ENCODE data around the gene RGS8. TPM values are rescaled to one million over a fixed set of nuclear protein-coding genes. Genes with fewer than 3 reads are reported as not detected.
A peak's percentile ranks its signal among the peaks of the same experiment; 100 is the strongest.

The RGS8 gene, protein sequence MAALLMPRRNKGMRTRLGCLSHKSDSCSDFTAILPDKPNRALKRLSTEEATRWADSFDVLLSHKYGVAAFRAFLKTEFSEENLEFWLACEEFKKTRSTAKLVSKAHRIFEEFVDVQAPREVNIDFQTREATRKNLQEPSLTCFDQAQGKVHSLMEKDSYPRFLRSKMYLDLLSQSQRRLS
- polyA plus RNA-seq (2011; rRNA removed), result not detected in 2 replicates
- polyA plus RNA-seq (2012; cell fraction: cytosol; rRNA removed), result not detected in 2 replicates
- not detected in 2 replicates for polyA plus RNA-seq (2012; cell fraction: nucleus; rRNA removed)
- polyA plus RNA-seq (2017; fragmentation: RNase III; extraction: RNeasy Plus Mini Kit Qiagen cat#74134 plus additional on column Dnase treatment), result not detected in 3 replicates
- polyA minus RNA-seq (2011; rRNA and poly(A)+ RNA removed), result not detected in 2 replicates

DNA sequence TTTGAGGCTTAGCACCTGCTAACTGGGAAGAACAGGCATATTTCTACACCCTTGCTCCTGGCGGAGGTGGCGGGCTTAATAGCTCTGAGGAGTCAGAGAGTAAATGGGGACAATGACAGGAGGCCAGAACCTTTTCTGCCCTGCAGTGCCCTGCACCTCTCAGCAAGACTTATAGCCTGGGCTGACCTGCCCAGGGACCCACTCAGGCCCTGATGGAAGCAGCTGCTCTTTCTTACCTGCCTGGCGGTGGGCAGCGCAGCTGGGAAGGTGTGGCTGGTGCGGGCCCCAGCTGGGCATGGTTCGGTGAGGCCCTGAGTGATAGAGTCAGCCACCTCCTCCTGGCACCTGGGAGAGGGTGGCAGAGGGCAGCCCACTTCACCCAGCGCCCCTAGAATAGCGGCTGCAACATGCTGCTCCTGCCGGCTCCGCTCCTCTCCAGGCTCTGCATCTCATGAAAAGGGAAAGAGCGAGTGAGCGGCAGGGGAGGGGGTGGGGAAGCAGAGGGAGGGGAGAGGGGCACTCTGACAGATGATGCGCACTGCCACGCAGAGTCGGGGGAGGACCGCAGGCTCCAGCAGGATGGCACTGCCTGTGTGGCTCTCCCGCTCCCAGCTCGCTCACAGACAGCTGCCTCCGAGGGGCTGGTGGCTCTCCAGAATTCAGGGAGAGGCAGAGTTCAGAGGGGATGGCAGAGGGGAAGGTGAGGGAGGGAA, at the start of gene RGS8:
TSS of gene RGS8 (minus strand) at position 472 of the 713 bp plus-strand sequence. CDS start 14,938 bp downstream, outside the sequence.
- H3K4me1 ChIP-seq, result peaks cover 16% of the 10 kb centered on the region
- H3K4me3 ChIP-seq, result no peak within 1 kb of the TSS
- ATAC-seq, result no peak
- no peak for FAIRE-seq
- 82% methylated on average over 16 of the region's 19 CpGs for WGBS (ENCODE audit: missing lambda C conversion rate)
- TF ChIP-seq MYC (IDR thresholded peaks at IDR 0.05; ENCODE audit: borderline replicate concordance, low read length) (no peak), TP53 (CRISPR knock-in tag; IDR thresholded peaks at IDR 0.05) (no peak), RARB (CRISPR knock-in tag; IDR thresholded peaks at IDR 0.05) (no peak), ESRRA (IDR thresholded peaks at IDR 0.05; ENCODE audit: borderline replicate concordance, low read length) (no peak), CBX2 (IDR thresholded peaks at IDR 0.05; ENCODE audit: borderline replicate concordance, low read depth) (no peak), GATA3 (IDR thresholded peaks at IDR 0.05; ENCODE audit: borderline replicate concordance) (no peak), ZSCAN20 (CRISPR knock-in tag; IDR thresholded peaks at IDR 0.05) (no peak), TFCP2L1 (CRISPR knock-in tag; IDR thresholded peaks at IDR 0.05) (no peak)
- TF ChIP-seq, protein P1, sequence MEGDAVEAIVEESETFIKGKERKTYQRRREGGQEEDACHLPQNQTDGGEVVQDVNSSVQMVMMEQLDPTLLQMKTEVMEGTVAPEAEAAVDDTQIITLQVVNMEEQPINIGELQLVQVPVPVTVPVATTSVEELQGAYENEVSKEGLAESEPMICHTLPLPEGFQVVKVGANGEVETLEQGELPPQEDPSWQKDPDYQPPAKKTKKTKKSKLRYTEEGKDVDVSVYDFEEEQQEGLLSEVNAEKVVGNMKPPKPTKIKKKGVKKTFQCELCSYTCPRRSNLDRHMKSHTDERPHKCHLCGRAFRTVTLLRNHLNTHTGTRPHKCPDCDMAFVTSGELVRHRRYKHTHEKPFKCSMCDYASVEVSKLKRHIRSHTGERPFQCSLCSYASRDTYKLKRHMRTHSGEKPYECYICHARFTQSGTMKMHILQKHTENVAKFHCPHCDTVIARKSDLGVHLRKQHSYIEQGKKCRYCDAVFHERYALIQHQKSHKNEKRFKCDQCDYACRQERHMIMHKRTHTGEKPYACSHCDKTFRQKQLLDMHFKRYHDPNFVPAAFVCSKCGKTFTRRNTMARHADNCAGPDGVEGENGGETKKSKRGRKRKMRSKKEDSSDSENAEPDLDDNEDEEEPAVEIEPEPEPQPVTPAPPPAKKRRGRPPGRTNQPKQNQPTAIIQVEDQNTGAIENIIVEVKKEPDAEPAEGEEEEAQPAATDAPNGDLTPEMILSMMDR (IDR thresholded peaks at IDR 0.05), result no peak
- TF ChIP-seq, protein P2, sequence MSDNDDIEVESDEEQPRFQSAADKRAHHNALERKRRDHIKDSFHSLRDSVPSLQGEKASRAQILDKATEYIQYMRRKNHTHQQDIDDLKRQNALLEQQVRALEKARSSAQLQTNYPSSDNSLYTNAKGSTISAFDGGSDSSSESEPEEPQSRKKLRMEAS (IDR thresholded peaks at IDR 0.05), result no peak
- CTCF ChIA-PET, result interaction anchor here (2.0 kb wide), 1 partner anchor 12 kb away, joined by 4 read pairs; no protein-coding TSS in a partner anchor
- POLR2A ChIA-PET, result no interaction called here
- no peak within 1 kb of the TSS; the same call in 2 of the 3 replicates for H3K4me2 ChIP-seq
- no peak for DNase-seq (ENCODE audit: low read depth in 1 of 2, low spot score in 1 of 2)
- H3K9me3 ChIP-seq, result no peaks in the 10 kb centered on the region
- H3K27ac ChIP-seq, result no peak within 1 kb of the TSS

DNA sequence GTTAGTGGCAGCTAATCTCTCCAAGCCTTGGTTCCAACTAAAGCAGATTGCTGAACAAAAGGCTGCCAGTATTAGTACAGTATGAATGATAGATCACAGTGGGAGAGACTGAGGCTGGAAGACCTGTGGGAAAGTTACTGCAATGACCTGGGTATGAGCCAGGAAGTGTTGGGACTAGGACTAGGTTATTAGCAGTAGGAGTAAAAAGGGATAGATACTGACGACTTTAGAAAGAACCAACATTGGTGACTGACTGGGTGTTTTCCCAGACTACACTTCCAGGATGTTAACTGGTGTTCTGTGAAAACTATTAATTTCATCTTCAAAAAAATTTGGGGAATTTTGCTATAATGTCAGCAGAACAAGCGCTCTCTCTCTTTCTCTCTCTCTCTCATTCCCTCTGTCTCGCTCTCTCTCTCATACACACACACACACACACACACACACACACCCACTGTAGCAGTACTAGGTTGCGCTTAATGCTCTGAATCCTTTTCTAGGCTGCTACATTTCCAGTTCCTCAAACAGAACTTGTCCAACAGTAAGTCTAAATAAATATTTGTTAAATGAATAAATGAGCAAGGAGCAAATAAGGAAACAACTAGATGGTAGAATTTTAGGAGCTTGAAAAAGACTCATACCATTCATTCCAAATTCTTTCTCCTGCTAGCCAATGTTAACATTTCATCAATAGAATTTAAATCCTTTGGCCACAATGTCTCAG, 47.6 kb upstream of the RGS8 start:
- WGBS (ENCODE audit: missing lambda C conversion rate), result 37% methylated on average over 4 of the region's 4 CpGs
- DNase-seq (ENCODE audit: low read depth in 1 of 2, low spot score in 1 of 2) (no peak), ATAC-seq (no peak), FAIRE-seq (no peak)
- Histone ChIP-seq H3K4me1 (no peaks in the 10 kb centered on the region), H3K9me3 (no peaks in the 10 kb centered on the region), H3K27ac (no peak overlapping the region), H3K4me3 (no peak overlapping the region), H3K4me2 (no peak overlapping the region)
- ChIA-PET CTCF (interaction anchor here (3.4 kb wide), 1 partner anchor 131 kb away, joined by 12 read pairs; no protein-coding TSS in a partner anchor), POLR2A (no interaction called here)
- TF ChIP-seq CBX8 (IDR thresholded peaks at IDR 0.05) (0 out of 2 replicates have a peak, but pooled peaks have one; percentile 15), RAD21 (conservative IDR thresholded peaks at IDR 0.05 in 1 of 2, IDR thresholded peaks at IDR 0.05 in 1 of 2) (no peak)

DNA sequence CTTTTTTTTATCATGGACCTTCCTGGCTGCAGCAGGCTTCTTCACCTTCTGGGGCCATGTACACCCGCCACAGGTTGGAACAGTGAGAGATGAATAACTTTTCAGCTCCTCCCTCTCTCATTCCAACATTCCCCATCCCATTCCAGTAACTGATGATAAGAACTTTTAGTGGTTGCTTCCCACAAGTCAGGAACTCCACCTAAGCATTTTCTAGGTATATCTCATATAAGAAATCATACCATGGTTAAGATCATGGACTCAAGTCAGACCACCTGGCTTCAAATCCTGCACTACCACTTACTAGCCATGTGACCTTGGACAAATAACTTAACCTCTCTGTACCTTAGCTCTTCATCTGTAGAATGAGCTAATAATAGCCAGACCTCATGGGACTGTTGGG, 42.5 kb upstream of the RGS8 start:
- Histone ChIP-seq H3K4me1 (no peaks in the 10 kb centered on the region), H3K9me3 (no peaks in the 10 kb centered on the region), H3K4me2 (no peak overlapping the region), H3K27ac (no peak overlapping the region), H3K4me3 (no peak overlapping the region)
- FAIRE-seq (no peak), DNase-seq (ENCODE audit: low read depth in 1 of 2, low spot score in 1 of 2) (no peak), ATAC-seq (no peak)
- 53% methylated on average over 1 of the region's 1 CpG for WGBS (ENCODE audit: missing lambda C conversion rate)
- TF ChIP-seq MYC (IDR thresholded peaks at IDR 0.05; ENCODE audit: borderline replicate concordance, low read length) (no peak), NPAS2 (CRISPR knock-in tag; IDR thresholded peaks at IDR 0.05; ENCODE audit: borderline replicate concordance) (no peak), MAZ (IDR thresholded peaks at IDR 0.05; ENCODE audit: borderline replicate concordance, low read depth, low read length) (no peak), RNF2 (IDR thresholded peaks at IDR 0.05; ENCODE audit: borderline replicate concordance, low read depth) (no peak), KDM1A (IDR thresholded peaks at IDR 0.05; ENCODE audit: low read depth) (no peak), JUNB (IDR thresholded peaks at IDR 0.05) (no peak), POLR2A (IDR thresholded peaks at IDR 0.05; ENCODE audit: low read length) (no peak), RARB (CRISPR knock-in tag; IDR thresholded peaks at IDR 0.05) (no peak), SREBF2 (IDR thresholded peaks at IDR 0.05) (no peak), PHF8 (IDR thresholded peaks at IDR 0.05; ENCODE audit: borderline replicate concordance, low read depth) (no peak), FOSL2 (IDR thresholded peaks at IDR 0.05) (no peak), FOSL2 (CRISPR knock-in tag; IDR thresholded peaks at IDR 0.05) (no peak)
- ChIA-PET POLR2A (no interaction called here), CTCF (no interaction called here)
